SU-DHL-6 (cell line): ENCODE measurements around the gene OR10D3.

Experiments
- CTCF ChIP-seq: fragments of 200-600 bp; sonication (generic); IDR thresholded peaks from one replicate; pipeline ENCODE4 v1.5.1; 2017; ENCODE audit warnings: antibody characterized with exemption, mild to moderate bottlenecking, low read length, moderate library complexity; ENCODE audit not compliant: insufficient read depth, poor library complexity, severe bottlenecking
- EZH2phosphoT487 ChIP-seq: fragments of 200-600 bp; sonication (generic), shearing (Covaris generic); conservative IDR thresholded peaks from 2 replicates; pipeline ENCODE4 v1.6.1; 2018; ENCODE audit warnings: mild to moderate bottlenecking, antibody characterized with exemption, low read length, moderate library complexity, mixed read lengths

GRCh38 chr11:124210421-124210820 lies 27.3 kb downstream of the OR10D3 start:
- TF ChIP-seq CTCF (no peak), EZH2phosphoT487 (no peak)
